PC-9 (cell line): Measurements from ENCODE around the gene MMD.

Experiments
- EZH2 ChIP-seq: fragments of 200-600 bp; sonication (generic); IDR thresholded peaks from 2 replicates; pipeline ENCODE4 v1.8.0; 2017; ENCODE audit warnings: antibody characterized with exemption, low read depth
- TF ChIP-seq, protein P1 (sequence below): fragments of 200-600 bp; sonication (generic); conservative IDR thresholded peaks from 2 replicates; pipeline ENCODE4 v1.6.1; 2017; ENCODE audit warnings: mixed run types, antibody characterized with exemption, mild to moderate bottlenecking, moderate library complexity

DNA sequence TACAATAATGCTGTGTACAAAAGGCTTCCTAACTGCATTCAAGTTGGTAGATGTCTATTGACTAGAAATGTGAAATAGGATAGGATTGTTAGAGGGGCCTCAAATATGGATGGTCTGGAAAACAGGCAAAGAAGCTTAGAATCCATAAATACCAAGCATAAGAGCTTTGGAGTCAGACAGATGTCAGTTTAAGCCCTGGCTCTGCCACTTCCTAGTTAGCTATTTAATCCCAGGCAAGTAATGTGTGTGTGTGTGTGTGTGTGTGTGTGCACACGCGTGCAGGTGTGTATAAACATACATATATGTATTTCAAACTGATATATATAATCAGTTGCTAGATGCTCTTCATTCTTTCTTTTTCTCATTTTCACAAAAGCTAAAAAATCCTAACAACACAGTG, 66.7 kb downstream of the MMD start:
- TF ChIP-seq, protein P1, sequence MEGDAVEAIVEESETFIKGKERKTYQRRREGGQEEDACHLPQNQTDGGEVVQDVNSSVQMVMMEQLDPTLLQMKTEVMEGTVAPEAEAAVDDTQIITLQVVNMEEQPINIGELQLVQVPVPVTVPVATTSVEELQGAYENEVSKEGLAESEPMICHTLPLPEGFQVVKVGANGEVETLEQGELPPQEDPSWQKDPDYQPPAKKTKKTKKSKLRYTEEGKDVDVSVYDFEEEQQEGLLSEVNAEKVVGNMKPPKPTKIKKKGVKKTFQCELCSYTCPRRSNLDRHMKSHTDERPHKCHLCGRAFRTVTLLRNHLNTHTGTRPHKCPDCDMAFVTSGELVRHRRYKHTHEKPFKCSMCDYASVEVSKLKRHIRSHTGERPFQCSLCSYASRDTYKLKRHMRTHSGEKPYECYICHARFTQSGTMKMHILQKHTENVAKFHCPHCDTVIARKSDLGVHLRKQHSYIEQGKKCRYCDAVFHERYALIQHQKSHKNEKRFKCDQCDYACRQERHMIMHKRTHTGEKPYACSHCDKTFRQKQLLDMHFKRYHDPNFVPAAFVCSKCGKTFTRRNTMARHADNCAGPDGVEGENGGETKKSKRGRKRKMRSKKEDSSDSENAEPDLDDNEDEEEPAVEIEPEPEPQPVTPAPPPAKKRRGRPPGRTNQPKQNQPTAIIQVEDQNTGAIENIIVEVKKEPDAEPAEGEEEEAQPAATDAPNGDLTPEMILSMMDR = no peak
- TF ChIP-seq EZH2 = no peak
